C4-2B (cell line): Measurements from ENCODE around the gene ROPN1B.
"Not testable (repeated sequence)": the region's sequence is repeated elsewhere in the genome, so short reads cannot be mapped to it uniquely, and the experiment has no call there.

Experiments
- H3K27ac ChIP-seq: fragments of 450-650 bp; 2 replicates; pipeline ENCODE4 v1.5.1; 2017
- CTCF ChIP-seq: fragments of 450-650 bp; conservative IDR thresholded peaks from 2 replicates; pipeline ENCODE4 v1.5.1; 2017; ENCODE audit warnings: mild to moderate bottlenecking
- ZFX ChIP-seq: fragments of 450-650 bp; IDR thresholded peaks from 2 replicates; pipeline ENCODE4 v1.6.1; 2017

ROPN1B gene

GRCh38 chr3:125960066-125960424 is 8.9 kb upstream of the ROPN1B start:
- H3K27ac ChIP-seq, result no peak overlapping the region
- no peak for TF ChIP-seq CTCF
- no peak for TF ChIP-seq ZFX

DNA sequence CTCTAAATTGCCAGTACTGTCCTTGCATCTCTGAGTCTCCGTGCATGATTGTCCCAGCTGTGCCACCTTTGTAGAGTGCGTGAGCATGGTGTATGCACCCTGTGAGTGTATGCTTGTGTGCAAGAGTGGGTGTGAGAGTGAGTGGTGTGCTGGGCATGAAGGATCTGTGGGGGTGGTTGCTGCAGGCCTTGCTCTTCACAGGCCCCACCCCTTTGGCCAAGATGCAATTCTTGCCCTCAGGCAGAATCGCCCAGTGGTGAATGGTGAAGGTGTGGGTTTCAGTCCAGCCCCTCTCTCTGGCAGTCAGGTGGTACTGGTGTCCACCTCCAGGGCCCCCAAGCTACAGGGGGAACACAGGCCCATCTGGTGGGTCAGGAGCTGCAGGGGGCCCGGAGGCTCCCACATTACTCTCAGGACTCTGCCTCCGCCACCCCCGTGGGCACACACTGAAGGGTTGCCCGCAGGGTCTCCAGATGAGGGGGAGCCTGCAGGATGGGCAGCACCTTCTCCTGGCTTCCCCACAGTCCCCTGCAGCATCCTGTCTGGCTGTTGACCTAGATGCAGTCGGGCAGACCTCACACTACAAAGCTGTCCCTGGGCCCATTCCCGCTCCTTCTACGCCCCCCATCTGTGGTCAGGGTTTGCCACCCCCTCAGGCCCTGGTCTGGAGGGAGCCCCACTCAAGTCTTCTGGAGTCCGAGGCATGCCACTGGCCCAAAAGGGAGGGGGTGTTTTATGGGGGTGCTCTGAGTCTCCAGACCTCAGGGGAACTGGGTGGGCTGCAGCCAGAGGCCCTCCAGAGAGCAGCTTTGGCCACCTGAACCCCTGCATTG is 8.3 kb upstream of the ROPN1B start:
- no peak for TF ChIP-seq CTCF
- TF ChIP-seq ZFX, result no peak
- H3K27ac ChIP-seq, result no peak overlapping the region

DNA sequence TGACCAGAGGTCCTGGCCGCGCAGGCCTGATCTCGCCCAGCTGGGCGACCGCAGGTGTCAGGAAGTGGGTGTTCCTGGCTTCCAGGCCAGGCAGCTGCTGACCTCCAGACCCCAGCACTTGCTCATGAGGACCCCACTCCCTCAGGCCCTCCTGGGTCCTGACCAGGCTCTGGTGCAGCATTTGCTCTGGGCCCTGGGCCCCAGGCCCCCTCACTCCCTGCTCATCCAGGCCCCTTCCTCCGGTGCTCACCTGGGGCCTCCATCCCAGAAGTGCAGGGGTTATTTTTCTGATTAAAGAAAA is 7.7 kb upstream of the ROPN1B start:
- no peak overlapping the region for H3K27ac ChIP-seq
- TF ChIP-seq CTCF (no peak), ZFX (no peak)

- H3K27ac ChIP-seq, result not testable (repeated sequence)
These were observed 5.1 kb upstream of the ROPN1B start for GRCh38 chr3:125963834-125964233.

- no peak for TF ChIP-seq ZFX
- TF ChIP-seq CTCF, result no peak
- no peak overlapping the region for H3K27ac ChIP-seq
These were observed 3.5 kb upstream of the ROPN1B start for GRCh38 chr3:125965505-125965904.

- TF ChIP-seq ZFX (no peak), CTCF (no peak)
These were observed 1.8 kb upstream of the ROPN1B start for GRCh38 chr3:125967156-125967555.

DNA sequence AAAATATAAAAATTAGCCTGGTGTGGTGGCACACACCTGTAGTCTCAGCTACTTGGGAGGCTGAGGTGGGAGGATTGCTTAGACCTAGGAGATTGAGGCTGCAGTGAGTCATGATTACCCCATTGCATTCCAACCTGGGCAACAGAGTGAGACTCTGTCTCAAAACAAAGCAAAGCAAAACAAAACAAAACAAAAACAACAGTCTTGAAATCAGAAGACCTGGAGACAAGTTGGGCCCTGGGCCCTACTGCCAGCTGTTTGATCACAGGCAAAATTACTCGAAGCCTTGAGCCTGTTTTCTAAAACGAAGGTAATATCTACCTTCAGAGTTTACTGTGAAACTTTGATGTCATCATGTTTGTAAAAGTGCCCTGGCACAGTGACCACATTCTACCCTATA is 857 bp upstream of the ROPN1B start:
- H3K27ac ChIP-seq, result not testable (repeated sequence)

More at GRCh38 chr3:125967156-125967555, 1.8 kb upstream of the ROPN1B start:
- no peak overlapping the region for H3K27ac ChIP-seq

DNA sequence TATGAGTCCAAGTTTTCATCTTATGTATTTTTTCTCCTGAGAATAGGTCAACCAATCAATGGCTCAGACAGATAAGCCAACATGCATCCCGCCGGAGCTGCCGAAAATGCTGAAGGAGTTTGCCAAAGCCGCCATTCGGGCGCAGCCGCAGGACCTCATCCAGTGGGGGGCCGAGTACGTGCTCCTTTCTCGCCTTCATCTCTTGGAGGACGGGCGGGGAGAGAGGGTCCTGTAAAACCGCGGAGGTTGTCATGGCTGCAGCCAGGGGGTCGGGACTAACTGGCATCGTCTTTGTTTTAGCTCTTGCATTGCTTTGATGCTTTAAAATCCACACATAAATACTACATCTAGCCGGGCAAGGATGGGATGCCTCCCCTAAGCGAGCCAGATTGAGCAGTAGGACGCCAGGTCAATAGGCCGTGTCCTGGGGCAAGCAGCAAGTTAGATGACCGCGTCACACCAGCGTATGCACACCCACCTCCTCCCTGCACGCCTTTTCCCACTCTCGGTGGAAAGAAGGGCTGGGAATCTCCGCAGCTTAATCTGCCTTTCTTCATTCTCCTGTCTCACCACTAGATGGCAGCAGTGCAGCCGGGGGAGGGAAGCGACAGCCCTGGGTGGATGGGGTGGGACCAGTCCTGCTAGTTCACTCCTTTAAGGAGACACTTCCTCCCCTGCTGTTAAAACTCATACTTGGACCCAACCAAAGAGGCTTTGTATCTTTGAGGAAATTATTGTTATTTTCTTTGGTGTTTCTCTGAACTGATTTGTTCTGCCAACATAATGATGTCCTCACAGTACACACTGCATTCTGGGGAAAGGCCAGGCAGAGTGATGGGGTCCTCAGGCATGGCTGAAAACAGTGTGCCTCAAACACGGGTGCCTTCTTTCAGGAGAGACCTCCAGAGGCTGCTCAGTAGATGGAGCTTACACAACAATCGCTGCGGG is 3.3 kb downstream of the ROPN1B start:
- H3K27ac ChIP-seq, result not testable (repeated sequence)

GRCh38 chr3:125975245-125976002 is 6.4 kb downstream of the ROPN1B start:
- H3K27ac ChIP-seq, result not testable (repeated sequence)

More for the DNA sequence above, 3.3 kb downstream of the ROPN1B start:
- TF ChIP-seq CTCF, result peak; percentile 93

- H3K27ac ChIP-seq, result not testable (repeated sequence)
These were observed 7.0 kb downstream of the ROPN1B start for GRCh38 chr3:125976003-125976390.

DNA sequence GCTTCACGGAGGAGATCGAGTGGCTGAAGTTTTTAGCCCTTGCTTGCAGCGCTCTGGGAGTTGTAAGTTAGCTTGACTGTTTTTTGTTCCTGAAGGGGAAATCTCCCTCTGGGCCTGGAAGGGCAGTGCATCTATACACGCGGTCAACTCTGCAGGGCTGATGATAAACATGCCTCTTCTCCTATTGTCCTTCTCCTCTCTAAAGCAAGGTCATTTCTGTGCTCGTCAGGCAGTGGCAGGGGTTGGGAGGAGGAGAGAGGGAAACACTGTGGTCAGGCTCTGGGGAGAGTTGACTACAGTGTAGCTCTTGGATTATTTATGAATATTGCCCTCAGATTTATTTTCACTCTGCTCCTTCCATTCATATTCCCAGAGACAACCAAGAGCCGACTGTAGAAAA is 8.1 kb downstream of the ROPN1B start:
- H3K27ac ChIP-seq, result not testable (repeated sequence)

- H3K27ac ChIP-seq, result not testable (repeated sequence)
These were observed 16.0 kb downstream of the ROPN1B start for GRCh38 chr3:125984951-125985350.
